Fibroblast of skin of back (primary cell): ENCODE results near the gene KAT6B.

Source experiments
- DNase-seq: peaks from one replicate; pipeline ENCODE4 v3.0.0-alpha.2; 2013

KAT6B gene

DNA sequence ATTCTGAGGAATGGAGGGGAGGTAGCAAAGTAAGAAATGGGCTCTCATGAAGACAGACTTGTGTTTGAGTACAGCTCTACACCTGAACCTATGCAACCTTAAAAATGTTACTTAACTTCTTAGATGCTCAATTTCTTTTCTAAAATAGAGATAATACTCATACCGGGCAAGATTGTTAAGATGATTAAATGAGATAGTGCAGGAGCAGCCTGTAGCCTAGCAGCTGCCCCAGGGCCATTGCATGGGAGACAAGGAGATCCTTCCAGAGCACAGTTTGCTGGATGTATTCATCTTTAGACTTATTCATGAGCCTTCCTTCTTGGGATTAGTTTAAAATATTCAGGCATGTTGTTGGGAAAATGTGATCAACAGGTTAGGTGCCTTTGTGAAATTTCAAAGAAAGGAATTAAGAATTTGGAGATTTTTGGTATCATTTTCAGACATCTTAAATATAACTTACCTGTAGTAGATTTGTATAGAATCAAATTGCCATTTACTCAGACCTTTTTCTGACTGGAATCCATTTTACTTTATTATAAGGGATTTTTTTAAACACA, 130.2 kb downstream of the KAT6B start:
- DNase-seq, result no peak

DNA sequence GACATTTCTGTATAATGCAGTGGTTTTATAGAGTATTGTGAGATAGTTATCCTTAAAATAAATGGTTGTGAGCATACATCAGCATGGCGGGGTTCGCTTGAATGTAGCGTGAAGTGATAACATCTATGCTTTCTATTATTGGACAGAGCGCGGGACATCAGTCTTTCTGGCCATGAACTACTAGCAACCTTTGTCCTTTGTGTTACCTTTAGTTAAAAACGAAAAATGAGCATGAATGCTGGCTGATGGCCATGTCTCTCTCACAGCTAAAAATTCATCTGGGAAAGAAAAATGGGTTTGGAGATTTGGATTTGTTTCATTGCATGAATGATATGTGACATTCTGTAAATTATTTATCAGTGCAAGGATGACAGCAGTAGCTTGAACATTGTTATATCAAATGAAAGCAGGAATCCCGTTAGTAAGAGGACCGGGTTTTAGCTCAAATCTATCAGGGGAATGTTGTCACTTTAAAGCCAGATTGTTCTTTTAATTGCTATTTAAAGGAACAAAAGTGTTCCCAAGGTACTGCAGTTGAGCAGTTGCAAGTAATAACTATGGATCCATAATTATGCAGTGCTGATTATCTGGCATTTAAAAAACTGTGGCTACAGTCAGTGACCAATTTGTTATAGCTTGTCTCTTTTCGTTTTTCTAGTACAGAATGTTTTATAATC, 131.0 kb downstream of the KAT6B start:
- DNase-seq, result no peak

DNA sequence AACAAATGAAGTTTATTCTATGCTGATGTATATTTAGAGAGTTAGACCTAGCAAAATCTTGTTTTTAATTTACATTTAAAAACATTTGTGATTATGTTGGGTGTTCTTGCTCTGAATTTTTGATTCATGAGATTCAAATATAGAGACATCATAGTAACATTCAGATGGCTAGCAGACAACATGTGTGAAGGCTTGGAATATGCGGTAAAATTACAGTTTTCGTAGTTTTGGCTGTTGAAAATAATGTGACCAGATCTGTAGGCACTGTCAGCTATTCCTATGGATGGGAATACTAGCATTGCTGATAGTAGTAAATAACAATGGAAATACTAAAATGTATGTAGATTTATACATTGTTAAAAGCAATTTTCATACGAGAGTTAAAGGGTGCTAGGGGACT, 131.9 kb downstream of the KAT6B start:
- DNase-seq, result no peak

DNA sequence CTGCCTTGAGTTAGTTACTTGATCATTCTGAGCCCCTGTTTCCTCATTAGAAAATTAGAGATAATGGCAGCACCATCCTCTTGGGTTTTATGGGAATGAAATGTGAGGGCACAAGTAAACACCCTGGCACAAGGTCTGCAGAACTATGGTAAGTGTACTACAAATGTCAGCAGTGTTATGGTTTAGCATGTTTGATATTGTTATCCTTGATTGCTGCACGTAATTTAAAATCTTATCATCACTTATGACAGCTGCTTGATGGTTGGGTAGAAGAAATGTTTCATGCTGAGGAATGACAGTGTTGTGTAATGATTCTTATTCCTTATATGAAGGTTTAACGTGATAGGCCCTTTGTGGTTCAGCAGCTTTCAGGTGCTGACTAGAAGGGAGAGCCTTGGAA, 134.3 kb downstream of the KAT6B start:
- no peak for DNase-seq

- no peak for DNase-seq
Observed at GRCh38 chr10:74962517-74962916, 136.1 kb downstream of the KAT6B start.

DNA sequence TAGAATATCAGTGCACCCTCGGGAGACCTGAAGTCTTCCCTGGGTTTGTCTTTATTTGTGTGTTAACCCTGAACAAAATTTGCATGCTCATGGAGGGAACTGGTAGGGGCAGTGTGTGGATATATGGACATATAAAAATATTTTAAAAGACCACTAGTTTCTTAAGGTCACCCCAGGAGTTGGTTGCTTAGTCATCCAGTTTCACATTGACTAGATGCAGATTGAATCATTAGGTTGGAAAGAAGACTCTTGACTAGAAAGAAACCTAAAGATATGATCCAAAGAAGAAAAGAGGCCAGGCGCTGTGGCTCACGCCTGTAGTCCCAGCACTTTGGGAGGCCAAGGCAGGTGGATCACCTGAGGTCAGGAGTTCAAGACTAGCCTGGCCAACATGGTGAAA, 137.1 kb downstream of the KAT6B start:
- DNase-seq, result no peak

- no peak for DNase-seq
Observed at GRCh38 chr10:74967911-74968666, 141.7 kb downstream of the KAT6B start.

- DNase-seq, result no peak
Observed at GRCh38 chr10:74968667-74969061, 142.3 kb downstream of the KAT6B start.

GRCh38 chr10:74969093-74969492, 142.7 kb downstream of the KAT6B start:
- DNase-seq, result no peak

- no peak for DNase-seq
Observed at GRCh38 chr10:74969530-74969929, 143.1 kb downstream of the KAT6B start.

- DNase-seq, result no peak
Observed at GRCh38 chr10:74973741-74974392, 147.5 kb downstream of the KAT6B start.

GRCh38 chr10:74975758-74976157, 149.4 kb downstream of the KAT6B start:
- DNase-seq, result no peak

DNA sequence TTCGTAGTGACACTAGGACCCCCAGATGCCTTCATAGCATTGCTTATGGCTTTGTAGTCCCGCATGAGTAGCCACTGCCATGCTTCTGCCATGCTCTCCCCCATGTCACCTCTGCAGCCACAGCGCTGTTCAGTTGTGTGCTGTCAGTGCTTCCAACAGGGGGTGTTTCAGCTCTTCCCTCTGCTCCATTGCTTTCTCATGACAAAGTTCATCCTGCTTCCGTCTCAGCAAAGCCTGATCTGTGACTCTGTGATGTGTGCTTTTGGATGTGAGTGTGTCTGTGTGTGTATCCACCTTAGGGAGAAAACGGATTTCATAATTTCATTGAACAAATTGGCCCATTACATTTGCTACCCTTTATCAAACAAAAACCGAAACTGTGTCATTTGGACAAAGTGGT, 150.2 kb downstream of the KAT6B start:
- DNase-seq, result no peak

GRCh38 chr10:74977072-74977471, 150.7 kb downstream of the KAT6B start:
- no peak for DNase-seq

- DNase-seq, result no peak
Observed at GRCh38 chr10:74977913-74978847, 151.8 kb downstream of the KAT6B start.

GRCh38 chr10:74981831-74982633, 155.6 kb downstream of the KAT6B start:
- DNase-seq, result no peak

- no peak for DNase-seq
Observed at GRCh38 chr10:74982634-74982982, 156.2 kb downstream of the KAT6B start.

- no peak for DNase-seq
Observed at GRCh38 chr10:74983383-74983782, 157.0 kb downstream of the KAT6B start.

- no peak for DNase-seq
Observed at GRCh38 chr10:74987339-74988053, 161.1 kb downstream of the KAT6B start.

DNA sequence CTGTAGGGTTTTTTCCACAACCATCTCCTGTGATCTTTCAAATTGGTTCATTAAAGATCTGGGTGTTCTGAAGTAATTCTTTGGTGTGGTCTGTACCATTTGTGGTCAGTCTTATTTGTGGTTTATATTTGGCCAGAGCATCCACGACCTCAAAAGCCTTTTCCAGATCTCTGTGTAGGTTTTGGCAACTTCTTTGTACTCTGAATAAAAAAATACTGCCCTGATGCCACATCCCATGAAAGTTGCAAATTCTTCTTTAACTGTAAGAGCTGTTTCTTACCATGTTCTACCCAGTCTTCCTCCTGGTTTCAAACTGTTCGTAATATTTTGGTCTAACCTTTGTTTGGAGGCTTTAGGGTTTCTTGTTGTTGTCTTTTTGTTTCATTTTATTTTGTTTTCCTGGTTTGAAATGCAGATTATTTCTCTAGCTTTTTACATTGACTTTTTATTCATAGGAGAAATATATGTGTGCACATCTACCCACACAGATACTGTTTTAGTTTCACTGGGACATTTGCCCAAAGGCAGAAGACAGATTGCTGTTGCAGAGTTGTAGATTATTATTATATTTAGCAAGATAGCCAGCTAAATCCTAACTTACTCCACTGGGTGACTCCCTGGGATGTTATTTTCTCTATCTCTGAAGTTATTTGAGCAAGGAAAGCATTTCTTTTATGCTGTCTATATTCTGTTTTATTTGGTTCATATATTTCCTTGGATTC, 161.8 kb downstream of the KAT6B start:
- DNase-seq, result no peak
